Activated CD8-positive, alpha-beta T cell treated with anti-CD3 and anti-CD28 coated beads for 36 hours (primary cell): ENCODE results near the gene DDAH1. TPM values are rescaled to one million over a fixed set of nuclear protein-coding genes. Genes with fewer than 3 reads are reported as not detected.

Experiments
- ATAC-seq: fragments of 200-7000 bp; cut with Tn5 transposase; one replicate; pipeline ENCODE4 v1.10.0; 2021; ENCODE audit warnings: mild to moderate bottlenecking, moderate library complexity
- CTCF ChIA-PET: fragments of 350-600 bp; sonication (Branson Sonifier 250); formaldehyde crosslinking; loops from one replicate; lab custom pipeline; 2021; ENCODE audit warnings: antibody characterized with exemption; lab: Charles Lee
- POLR2A ChIA-PET: fragments of 350-600 bp; sonication (Branson Sonifier 250); formaldehyde crosslinking; loops from one replicate; lab custom pipeline; 2021; ENCODE audit warnings: antibody characterized with exemption; lab: Charles Lee
- DNase-seq: peaks from one replicate; pipeline ENCODE4 v3.0.0-alpha.2; 2020
- H3K27ac Mint-ChIP-seq: one replicate; pipeline ENCODE4 v1.8.0; 2021; ENCODE audit warnings: mild to moderate bottlenecking, mixed read lengths
- H3K27me3 Mint-ChIP-seq: one replicate; pipeline ENCODE4 v1.8.0; 2021; ENCODE audit warnings: mixed read lengths
- H3K36me3 Mint-ChIP-seq: one replicate; pipeline ENCODE4 v1.8.0; 2021; ENCODE audit warnings: low read depth, mixed read lengths
- H3K4me1 Mint-ChIP-seq: one replicate; pipeline ENCODE4 v1.8.0; 2021; ENCODE audit warnings: low read depth, mixed read lengths
- H3K4me3 Mint-ChIP-seq: one replicate; pipeline ENCODE4 v1.8.0; 2021; ENCODE audit warnings: mild to moderate bottlenecking, moderate library complexity, mixed read lengths
- H3K9me3 Mint-ChIP-seq: one replicate; pipeline ENCODE4 v1.8.0; 2021; ENCODE audit warnings: mixed read lengths
- intact Hi-C: fragments of 100-400 bp; cut with micrococcal nuclease; formaldehyde crosslinking; loops from one replicate; pipeline ENCODE4 v1.10.0; 2022
- total RNA-seq, 2 experiments: library from RNA; stranded (reverse); gene quantifications; one replicate each; pipeline ENCODE4 v1.2.3, GENCODE V29; 2021
- TF ChIP-seq, protein P1 (sequence below): fragments of 200-600 bp; IDR thresholded peaks from one replicate; pipeline ENCODE4 v1.8.0; 2022; ENCODE audit warnings: antibody characterized with exemption, mild to moderate bottlenecking

The DDAH1 gene
- total RNA-seq, 2 experiments from 2014 or later: 0.07 to 0.09 TPM

DNA sequence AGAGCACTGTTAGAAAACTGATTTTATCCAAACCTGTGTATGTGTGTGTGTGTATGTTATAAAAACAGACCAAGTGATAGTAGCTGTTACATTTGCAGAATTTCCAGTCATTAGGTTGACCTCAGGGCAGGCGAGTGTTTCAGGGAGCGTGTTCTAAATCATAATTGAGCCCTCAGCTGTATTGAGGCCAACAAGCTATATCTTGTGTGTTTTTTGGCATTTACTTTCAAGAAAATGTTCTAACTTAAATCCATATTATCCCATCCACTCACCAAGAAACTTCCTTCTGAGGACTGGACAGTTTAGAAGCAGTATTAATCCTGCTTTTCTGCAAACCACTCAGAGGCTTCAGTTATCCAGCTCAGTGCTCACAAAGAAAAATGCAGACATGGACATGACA is 12.0 kb downstream of the DDAH1 start:
- ChIA-PET CTCF (interaction anchor here (0.6 kb wide), 1 partner anchor 12 kb away, joined by 3 read pairs; no protein-coding TSS in a partner anchor), POLR2A (no interaction called here)
- H3K27ac Mint-ChIP-seq: no peak overlapping the region
- ATAC-seq (no peak), DNase-seq (no peak)
- intact Hi-C loops: no loop called here
- TF ChIP-seq, protein P1, sequence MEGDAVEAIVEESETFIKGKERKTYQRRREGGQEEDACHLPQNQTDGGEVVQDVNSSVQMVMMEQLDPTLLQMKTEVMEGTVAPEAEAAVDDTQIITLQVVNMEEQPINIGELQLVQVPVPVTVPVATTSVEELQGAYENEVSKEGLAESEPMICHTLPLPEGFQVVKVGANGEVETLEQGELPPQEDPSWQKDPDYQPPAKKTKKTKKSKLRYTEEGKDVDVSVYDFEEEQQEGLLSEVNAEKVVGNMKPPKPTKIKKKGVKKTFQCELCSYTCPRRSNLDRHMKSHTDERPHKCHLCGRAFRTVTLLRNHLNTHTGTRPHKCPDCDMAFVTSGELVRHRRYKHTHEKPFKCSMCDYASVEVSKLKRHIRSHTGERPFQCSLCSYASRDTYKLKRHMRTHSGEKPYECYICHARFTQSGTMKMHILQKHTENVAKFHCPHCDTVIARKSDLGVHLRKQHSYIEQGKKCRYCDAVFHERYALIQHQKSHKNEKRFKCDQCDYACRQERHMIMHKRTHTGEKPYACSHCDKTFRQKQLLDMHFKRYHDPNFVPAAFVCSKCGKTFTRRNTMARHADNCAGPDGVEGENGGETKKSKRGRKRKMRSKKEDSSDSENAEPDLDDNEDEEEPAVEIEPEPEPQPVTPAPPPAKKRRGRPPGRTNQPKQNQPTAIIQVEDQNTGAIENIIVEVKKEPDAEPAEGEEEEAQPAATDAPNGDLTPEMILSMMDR: no peak
- H3K27me3 Mint-ChIP-seq: peaks cover 2% of the 10 kb centered on the region
- no peak overlapping the region for H3K4me3 Mint-ChIP-seq
- H3K9me3 Mint-ChIP-seq: no peaks in the 10 kb centered on the region
- no peaks in the 10 kb centered on the region for H3K4me1 Mint-ChIP-seq
- H3K36me3 Mint-ChIP-seq: no peaks in the 10 kb centered on the region

DNA sequence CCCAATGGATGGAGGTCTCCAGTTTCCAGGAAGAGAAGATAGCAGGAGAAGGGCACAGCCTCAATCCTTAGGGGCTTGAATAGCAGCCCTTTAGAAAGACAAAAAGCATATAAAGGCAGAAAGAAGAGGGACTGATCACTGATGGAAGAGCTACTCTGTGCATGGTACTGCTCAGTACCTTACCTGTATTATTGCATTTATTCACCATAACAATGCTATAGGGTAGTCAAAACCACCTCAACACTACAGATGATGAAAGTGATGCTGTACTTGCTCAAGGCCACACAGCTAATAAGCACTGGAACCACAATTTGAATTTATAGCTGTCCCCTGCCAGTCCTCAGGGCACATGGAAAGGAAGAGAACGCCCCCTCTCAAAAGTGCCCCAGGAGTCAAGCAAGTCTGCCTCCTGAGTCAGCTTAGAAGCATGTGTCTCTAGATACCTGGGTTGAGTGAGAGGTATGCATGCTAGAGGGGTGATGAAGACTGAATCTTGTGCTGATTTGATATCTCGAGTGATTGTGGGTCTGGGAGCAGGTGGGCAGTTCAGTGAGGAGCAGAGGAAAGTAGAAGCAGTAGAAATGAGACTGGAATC is 13.6 kb downstream of the DDAH1 start:
- ChIA-PET POLR2A (interaction anchor here (1.5 kb wide), 1 partner anchor 12 kb away, joined by 4 read pairs; no protein-coding TSS in a partner anchor), CTCF (interaction anchor here (0.9 kb wide), 1 partner anchor 15 kb away, joined by 3 read pairs; no protein-coding TSS in a partner anchor)
- DNase-seq: no peak
- no peaks in the 10 kb centered on the region for H3K9me3 Mint-ChIP-seq
- H3K4me1 Mint-ChIP-seq: no peaks in the 10 kb centered on the region
- ATAC-seq: no peak
- H3K4me3 Mint-ChIP-seq: no peak overlapping the region
- intact Hi-C loops: no loop called here
- no peak overlapping the region for H3K27ac Mint-ChIP-seq
- no peaks in the 10 kb centered on the region for H3K36me3 Mint-ChIP-seq
- TF ChIP-seq, protein P1: no peak
- H3K27me3 Mint-ChIP-seq: peaks cover 2% of the 10 kb centered on the region

DNA sequence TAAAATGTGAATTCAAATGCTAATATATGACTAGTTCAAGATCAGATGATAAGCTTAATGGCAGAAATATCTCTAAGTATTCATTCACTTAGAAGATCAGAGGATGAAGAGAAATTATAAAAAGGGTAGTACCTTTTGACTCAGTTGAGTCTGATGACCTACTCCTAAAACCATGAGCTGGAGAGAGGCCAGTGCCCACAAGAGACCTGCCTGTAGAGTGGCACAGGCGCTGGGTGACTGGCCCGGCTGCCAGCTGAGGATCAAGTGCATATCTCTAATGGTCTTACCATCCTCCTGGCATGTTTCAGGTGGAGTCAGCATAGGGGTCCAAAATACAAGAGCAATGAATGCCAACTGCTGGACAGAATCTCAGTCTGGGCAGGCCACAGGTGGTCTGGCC is 14.1 kb downstream of the DDAH1 start:
- TF ChIP-seq, protein P1: no peak
- ATAC-seq: no peak
- H3K4me3 Mint-ChIP-seq: no peak overlapping the region
- peaks cover 2% of the 10 kb centered on the region for H3K27me3 Mint-ChIP-seq
- no peak overlapping the region for H3K27ac Mint-ChIP-seq
- POLR2A ChIA-PET: no interaction called here
- CTCF ChIA-PET: no interaction called here
- intact Hi-C loops: no loop called here
- DNase-seq: no peak
- H3K9me3 Mint-ChIP-seq: no peaks in the 10 kb centered on the region
- H3K36me3 Mint-ChIP-seq: no peaks in the 10 kb centered on the region
- no peaks in the 10 kb centered on the region for H3K4me1 Mint-ChIP-seq

DNA sequence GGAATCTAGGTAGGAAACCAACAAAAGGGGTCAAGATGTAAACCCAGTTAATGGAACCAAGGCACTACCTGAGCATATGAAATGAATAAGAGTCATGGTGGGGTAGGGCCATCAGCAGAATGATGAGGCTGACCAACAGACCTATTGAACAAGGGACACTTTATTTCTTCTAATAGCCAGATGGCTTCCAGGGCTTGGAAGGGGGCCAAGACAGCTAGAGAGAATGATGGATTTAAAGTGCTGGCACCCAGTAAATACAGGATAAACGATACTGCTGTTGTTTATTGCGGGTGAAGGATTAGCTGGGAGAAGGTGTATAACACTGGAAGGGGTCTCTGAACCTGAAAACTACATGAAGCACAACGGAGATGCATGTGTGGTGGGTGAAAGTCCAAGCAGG is 15.6 kb downstream of the DDAH1 start:
- intact Hi-C loops: no loop called here
- Mint-ChIP-seq H3K27me3 (peaks cover 2% of the 10 kb centered on the region), H3K9me3 (no peaks in the 10 kb centered on the region), H3K4me3 (no peak overlapping the region), H3K27ac (no peak overlapping the region), H3K36me3 (no peaks in the 10 kb centered on the region), H3K4me1 (no peaks in the 10 kb centered on the region)
- TF ChIP-seq, protein P1: no peak
- ATAC-seq (no peak), DNase-seq (no peak)
- POLR2A ChIA-PET: no interaction called here
- CTCF ChIA-PET: no interaction called here

DNA sequence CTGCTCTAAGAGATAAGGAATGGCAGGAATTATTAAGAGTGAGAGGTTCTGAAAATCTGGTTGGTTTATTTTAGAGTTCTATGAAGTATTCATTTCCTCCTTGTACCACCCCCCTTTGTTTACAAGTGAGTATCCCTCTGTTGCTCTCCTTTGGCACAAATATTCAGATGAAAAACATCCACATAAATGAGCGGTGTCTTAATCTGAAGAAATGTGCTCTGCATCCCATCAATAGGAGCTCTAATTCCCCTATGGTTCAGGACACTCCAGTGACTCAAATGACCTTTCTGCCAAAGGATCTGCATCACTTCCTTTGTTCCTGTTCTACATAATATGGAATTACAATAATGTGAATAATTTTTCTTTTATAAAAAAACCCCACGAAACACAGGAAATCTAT is 16.6 kb downstream of the DDAH1 start:
- TF ChIP-seq, protein P1: no peak
- ATAC-seq (no peak), DNase-seq (no peak)
- Mint-ChIP-seq H3K27ac (no peak overlapping the region), H3K4me3 (no peak overlapping the region), H3K36me3 (no peaks in the 10 kb centered on the region), H3K27me3 (peaks cover 2% of the 10 kb centered on the region), H3K9me3 (no peaks in the 10 kb centered on the region), H3K4me1 (no peaks in the 10 kb centered on the region)
- POLR2A ChIA-PET: interaction anchor here (0.6 kb wide), 1 partner anchor 104 kb away, joined by 3 read pairs; no protein-coding TSS in a partner anchor
- intact Hi-C loops: no loop called here
- CTCF ChIA-PET: interaction anchor here (1.4 kb wide), 1 partner anchor 15 kb away, joined by 3 read pairs; no protein-coding TSS in a partner anchor
